Measurements from ENCODE around the gene HMG20A.
"Not testable (repeated sequence)": the region's sequence is repeated elsewhere in the genome, so short reads cannot be mapped to it uniquely, and the experiment has no call there.

Gene HMG20A

DNA sequence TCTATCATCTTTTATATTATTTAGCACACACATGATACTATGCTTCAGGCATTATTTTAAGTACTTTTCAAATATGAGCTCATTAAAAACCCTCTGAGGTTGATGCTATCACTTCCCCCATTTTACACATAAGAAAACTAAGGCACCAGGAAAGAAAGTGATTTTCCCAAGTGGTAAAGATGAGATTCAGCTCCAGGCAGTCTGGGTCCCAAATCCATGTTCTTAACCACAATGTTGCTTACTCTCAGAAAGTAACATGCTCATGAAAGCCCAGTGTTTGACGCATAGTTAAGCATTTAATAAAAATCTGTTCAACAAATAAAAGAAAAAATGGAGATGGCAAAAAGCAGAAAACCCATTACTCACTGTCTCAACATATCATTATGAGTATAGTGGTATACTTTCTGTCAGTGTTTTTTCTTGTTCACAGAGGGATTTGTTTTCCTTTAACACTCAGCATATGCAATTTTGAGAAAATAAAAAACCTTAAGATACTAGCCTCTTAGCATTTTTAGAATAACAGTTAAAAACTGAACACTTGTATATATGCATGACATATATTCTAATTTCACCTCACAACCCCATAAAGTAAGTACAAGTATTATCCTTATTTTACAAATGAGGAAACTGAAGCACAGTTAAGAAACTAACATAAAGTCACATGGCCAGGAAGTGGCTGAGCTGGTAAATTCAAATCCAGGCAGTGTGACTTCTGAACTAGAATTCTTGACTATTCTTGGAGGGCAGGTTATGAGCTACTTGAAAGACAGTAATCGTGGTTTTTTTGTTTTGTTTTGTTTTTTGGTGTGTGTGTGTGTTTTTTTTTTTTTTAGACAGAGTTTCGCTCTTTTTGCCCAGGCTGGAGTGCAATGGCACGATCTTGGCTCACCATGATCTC is 11.2 kb upstream of the HMG20A start:
- no peak for DNase-seq

GRCh38 chr15:77410157-77410500 is 10.6 kb upstream of the HMG20A start:
- not testable (repeated sequence) for DNase-seq

GRCh38 chr15:77410701-77411618 is 9.7 kb upstream of the HMG20A start:
- DNase-seq: no peak

DNA sequence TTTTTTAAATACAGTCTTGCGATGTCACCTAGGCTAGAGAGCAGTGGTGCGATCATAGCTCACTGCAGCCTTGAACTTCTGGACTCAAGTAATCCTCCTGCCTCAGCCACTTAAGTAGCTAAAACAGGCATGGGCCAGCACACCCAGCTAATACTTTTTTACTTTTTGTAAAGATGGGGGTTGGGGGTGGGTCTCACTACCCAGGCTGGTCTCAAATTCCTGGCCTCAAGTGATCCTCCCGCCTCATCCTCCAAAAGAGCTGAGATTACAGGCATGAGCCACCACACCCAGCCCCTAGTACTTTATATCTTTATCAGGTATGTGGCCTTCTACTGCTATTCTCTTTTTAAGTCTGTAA is 9.1 kb upstream of the HMG20A start:
- DNase-seq: no peak

GRCh38 chr15:77412972-77413698 is 7.6 kb upstream of the HMG20A start:
- no peak for DNase-seq

- no peak for DNase-seq
Measured at GRCh38 chr15:77413699-77414349, 6.9 kb upstream of the HMG20A start.

DNA sequence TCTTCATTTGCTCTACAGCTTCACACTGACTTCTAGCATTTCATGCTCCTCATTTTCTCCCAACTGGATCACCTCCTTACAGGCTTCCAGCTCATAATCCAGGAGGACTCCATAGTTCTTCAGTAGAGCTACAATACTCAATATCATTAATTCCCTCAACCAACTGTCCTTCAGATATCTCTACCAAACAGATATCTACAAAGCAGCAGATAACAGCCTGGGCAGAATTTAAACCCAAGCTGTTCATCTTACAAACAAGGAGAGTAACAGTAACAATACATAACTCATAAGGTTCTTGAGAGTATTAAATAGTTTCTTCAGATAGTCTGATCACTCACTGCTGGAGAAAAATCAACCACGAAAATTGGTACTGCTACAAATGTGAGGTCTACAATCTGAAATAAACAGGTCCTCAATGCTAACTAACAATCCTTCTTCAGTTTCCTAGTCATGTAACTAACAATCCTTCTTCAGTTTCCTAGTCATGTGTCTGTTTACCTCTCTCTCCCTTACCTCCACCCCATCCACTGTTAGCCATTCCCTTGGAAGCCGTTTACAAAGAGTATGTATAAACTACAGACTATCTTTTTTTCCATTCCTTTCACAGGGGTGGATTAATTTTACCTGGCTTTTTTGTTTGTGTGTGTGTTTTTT is 5.8 kb upstream of the HMG20A start:
- DNase-seq: no peak

- no peak for DNase-seq
Measured at GRCh38 chr15:77415450-77416147, 5.1 kb upstream of the HMG20A start.

GRCh38 chr15:77416148-77416455 is 4.6 kb upstream of the HMG20A start:
- no peak for DNase-seq

DNA sequence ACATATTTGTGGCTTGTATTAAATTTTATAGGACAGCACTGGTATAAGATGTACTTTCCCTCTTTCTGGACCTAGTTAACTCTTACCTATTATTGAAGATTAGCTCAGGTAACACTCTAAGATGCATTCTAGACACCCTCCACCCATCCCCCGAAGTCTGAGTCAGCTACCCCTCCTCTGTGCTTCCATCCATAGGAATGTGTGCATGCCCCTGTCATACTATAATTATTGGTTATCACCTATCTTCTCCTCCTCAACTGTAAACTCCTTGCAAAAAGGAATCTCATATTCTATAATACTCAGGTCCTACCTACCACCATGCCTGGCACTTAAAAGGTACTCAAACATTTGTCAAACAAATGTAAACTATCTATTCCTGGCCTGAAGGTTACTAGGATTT is 3.7 kb upstream of the HMG20A start:
- no peak for DNase-seq

GRCh38 chr15:77417602-77418001 is 3.1 kb upstream of the HMG20A start:
- no peak for DNase-seq

DNA sequence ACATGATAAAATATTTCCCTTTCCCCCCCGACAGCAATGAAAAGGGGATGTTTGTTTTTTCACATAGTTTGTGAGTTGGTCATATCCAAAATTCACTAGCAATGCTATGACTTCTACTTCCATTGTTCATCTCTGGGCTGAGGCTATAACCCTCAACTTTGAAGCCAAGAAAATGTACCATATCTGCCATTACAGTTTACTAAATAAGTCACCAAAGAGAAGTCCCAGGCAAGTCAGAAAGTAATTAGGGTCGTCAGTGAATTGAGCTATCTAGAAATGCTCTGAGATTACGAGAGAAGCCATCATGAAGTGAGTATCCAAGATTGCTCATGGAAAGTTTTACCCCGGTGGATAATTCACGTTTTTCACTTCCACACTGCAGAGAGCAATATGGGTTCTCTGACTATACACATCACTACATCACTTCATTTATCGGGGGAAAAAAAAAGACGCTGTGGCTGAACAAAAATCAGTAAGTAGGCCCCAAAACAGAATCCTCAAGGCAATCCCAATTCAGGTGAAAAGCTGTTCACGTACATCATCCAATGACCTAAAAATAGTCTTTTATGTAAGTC is 2.2 kb upstream of the HMG20A start:
- DNase-seq: no peak

DNA sequence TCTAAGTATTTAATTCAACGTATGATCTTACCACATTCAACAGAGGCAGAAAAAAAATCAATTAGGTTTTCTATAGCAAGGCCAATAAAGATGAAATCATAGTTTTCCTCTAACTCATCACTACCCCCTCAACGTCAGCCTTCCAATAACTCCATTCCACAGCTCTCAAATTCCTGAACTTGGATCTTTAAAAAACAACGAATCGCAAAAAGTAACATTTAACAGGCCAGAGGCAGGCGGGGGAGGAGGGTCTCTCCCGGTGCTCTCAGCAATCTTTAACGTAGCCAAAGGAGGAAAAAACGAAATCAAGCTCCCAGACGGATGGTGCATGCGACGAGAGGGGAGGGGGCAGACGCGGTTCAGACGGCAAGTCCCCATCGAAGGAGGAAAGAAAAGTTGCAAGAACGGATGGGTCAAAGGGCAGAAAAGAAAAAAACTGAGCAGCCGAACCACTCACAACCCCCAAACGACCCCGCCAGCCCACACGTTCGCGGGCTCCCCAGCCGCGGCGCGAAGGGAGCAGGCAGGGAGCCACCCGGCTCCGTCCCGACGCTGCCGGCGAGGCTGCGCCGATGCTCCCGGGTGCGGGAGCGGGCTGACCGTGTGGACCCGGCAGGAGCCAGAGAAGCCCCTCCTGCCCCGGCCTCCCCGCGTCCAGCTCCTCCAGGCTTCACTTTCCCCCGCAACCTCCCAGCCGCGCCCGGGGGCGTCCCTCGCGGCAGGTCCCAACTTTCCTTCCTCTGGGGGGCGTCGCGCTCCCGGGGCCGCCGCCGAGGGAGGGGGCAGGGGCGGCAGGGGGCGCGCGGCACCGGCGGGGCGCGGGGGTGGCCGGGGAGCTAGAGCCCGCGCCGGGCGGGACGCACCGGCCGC is 1.5 kb upstream of the HMG20A start:
- peak; percentile 63 for DNase-seq

DNA sequence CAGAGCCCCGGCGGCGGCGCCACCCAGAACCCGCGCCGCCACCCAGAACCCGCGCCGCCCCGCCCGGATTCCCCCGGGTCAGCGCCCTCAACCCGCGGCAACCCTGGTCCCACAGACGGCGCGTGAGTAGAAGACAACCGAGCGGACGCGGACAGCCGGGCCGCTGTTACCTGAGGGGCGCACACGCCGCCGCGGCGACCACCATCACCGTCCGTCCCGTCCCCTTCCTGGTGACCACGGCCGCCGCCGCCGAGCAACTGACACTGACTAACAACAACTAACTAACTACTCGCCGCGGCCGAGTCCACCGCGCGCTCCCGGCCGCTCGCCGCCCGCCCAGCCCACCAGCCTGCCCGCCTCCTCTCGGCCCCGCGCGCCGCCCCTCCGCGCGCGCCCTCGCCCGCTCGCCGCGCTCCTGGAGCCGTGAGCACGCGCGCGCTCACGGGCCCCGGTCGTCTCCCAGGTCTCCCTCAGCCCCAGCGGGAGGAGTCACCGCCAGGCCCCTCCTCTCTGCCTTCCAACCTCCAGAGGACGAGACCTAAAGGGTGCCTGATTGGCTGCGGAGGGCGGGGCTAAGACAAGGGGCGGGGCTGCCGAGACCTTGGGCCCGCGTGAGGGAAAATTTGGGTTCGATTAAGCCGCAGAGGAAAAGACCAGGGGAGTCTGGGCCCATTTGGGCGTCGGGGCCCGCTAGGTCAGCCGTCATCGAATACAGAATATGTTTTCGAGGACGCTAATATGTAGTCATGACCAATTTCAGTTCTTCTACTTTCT is 665 bp upstream of the HMG20A start, which contains the start of gene PEAK1:
Gene PEAK1, minus strand, starts transcription at position 269 of the 774 bp plus-strand sequence. CDS start 238,178 bp downstream, outside the sequence.
- peak; percentile 100 for DNase-seq

DNA sequence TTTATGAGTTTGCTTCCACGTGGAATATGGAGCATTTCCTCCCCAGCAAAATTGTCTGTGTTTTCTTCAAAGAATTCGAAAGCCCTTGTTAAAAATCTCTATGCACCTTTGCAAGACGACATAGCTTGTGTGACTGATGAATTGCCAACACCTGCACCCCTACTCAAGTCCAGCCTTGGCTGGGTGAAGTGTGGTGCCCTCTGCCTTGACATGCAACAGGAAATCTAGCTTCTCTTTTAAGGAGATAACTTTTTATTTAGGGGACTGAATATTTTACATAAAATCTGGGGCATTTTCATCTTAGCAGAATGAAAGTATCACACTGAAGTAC is 647 bp downstream of the HMG20A start:
- DNase-seq: no peak

- DNase-seq: no peak
Measured at GRCh38 chr15:77425104-77425503, 4.4 kb downstream of the HMG20A start.

DNA sequence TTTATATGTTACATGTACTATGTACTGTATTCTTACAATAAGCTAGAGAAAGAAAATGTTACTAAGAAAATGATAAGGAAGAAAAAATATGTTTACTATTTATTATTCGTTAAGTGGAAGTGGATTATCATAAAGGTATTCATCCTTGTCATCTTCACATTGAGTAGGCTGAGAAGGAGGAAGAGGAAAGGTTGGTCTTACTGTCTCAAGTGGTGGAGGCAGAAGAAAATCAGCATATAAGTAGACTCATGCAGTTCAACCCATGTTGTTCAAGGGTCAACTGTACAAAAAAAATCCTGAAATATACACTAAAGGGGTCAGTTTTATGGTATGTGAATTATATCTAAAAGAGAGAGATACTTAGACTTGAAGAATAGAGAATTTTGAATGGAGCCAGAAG is 5.7 kb downstream of the HMG20A start:
- no peak for DNase-seq

DNA sequence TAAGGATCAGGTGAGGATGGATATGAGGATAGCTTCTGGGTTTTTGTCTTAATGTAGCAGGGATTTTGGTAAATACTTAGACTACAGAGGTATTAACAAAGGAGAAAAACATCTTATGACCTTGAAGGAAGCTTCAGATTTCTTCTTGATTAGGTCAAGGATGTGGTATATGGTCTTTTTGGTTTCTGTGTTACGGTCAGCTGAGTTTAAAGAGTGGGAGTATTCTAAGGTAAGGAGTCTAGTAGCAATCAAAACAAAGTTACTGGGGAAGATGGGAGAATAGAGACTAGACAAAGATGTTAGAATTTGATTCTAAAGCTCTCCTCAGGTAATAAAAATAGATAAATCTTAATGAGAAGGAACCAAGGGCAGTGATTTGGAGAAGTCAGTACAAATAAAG is 6.2 kb downstream of the HMG20A start:
- DNase-seq: no peak

DNA sequence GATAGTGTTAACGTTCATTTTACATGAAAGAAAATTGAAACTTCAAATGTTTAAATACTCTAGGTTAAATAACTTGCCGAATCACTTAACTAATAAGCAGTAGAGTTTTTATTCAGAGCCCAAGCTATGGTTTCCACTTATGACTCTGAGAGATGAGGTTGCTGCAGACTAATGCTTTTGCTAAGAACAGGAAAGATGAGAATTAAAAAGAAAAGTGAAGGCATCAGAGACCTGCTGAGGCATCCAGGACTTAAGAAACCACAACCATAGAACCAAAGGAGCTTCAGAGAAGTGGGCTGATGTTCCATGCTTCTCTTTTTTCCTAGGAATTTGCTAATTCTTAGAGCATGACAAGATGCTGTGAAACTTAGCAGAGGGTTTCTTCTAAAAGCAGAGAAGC is 9.5 kb downstream of the HMG20A start:
- DNase-seq: no peak

- DNase-seq: no peak
Measured at GRCh38 chr15:77430652-77431051, 10.0 kb downstream of the HMG20A start.

All from stimulated activated CD4-positive, alpha-beta T cell treated with anti-CD3 and anti-CD28 coated beads, Interleukin-4, amount 100 ng/mL, for 1 hour (primary cell).